Measurements from ENCODE around the gene FMN1. TPM values are rescaled to one million over a fixed set of nuclear protein-coding genes. Genes with fewer than 3 reads are reported as not detected.

FMN1 gene
- polyA plus RNA-seq, 1 donor from 2014 or later = 0.40 TPM

DNA sequence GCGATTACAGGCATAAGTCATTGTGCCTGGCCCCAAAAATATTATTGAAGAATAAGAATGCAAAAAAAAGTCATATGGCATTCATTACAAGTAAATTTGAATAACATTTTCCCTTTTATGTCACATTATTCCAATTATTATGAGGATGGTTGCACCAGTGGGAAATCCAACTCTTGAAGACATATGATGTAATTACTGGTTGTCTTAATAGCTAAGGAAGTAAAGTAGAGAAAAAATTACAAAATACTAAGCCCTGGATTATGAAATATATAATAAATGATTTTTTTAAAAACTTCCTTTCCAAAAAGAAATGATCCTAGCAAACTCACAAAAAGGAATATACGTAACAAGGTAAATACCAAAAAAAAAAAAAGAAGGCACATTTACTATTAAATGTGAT is 98.9 kb downstream of the FMN1 start (continued):
- no peak for TF ChIP-seq POLR2AphosphoS5 (IDR thresholded peaks at IDR 0.05)

DNA sequence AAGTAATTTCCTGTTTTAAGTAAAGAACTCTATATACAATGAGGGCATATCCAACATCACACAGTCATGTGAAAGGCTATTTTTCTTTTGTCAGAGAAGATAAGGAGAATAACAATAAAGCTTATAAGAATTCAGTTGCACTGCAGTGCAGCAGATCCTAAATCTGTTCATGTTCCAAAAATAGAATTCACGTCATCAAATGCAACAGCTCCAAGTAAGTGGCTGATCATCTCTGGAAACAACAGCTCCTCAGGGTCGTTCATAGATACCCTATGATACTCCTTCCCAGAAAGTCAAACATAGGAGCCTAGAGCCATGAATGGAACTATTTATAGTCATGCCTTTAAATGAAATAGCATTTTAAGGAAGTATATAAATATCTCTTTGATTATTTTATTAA is 100.2 kb downstream of the FMN1 start:
- H3F3A ChIP-seq (ENCODE audit: insufficient read depth, low read length, poor library complexity, severe bottlenecking) = no peaks in the 10 kb centered on the region
- no peaks in the 10 kb centered on the region for H3K79me2 ChIP-seq (replicated peaks; ENCODE audit: insufficient read depth, low read length)
- no peak for TF ChIP-seq SMC3 (conservative IDR thresholded peaks at IDR 0.05; ENCODE audit: poor library complexity)
- peak; percentile 24 for TF ChIP-seq POLR2AphosphoS5 (IDR thresholded peaks at IDR 0.05)
- TF ChIP-seq, protein P1, sequence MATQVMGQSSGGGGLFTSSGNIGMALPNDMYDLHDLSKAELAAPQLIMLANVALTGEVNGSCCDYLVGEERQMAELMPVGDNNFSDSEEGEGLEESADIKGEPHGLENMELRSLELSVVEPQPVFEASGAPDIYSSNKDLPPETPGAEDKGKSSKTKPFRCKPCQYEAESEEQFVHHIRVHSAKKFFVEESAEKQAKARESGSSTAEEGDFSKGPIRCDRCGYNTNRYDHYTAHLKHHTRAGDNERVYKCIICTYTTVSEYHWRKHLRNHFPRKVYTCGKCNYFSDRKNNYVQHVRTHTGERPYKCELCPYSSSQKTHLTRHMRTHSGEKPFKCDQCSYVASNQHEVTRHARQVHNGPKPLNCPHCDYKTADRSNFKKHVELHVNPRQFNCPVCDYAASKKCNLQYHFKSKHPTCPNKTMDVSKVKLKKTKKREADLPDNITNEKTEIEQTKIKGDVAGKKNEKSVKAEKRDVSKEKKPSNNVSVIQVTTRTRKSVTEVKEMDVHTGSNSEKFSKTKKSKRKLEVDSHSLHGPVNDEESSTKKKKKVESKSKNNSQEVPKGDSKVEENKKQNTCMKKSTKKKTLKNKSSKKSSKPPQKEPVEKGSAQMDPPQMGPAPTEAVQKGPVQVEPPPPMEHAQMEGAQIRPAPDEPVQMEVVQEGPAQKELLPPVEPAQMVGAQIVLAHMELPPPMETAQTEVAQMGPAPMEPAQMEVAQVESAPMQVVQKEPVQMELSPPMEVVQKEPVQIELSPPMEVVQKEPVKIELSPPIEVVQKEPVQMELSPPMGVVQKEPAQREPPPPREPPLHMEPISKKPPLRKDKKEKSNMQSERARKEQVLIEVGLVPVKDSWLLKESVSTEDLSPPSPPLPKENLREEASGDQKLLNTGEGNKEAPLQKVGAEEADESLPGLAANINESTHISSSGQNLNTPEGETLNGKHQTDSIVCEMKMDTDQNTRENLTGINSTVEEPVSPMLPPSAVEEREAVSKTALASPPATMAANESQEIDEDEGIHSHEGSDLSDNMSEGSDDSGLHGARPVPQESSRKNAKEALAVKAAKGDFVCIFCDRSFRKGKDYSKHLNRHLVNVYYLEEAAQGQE (IDR thresholded peaks at IDR 0.05; ENCODE audit: borderline replicate concordance) = no peak
- TF ChIP-seq MXI1 (conservative IDR thresholded peaks at IDR 0.05; ENCODE audit: poor library complexity, severe bottlenecking) = no peak
- no peak for TF ChIP-seq EZH2 (IDR thresholded peaks at IDR 0.05; ENCODE audit: borderline replicate concordance, insufficient read depth, low read length, poor library complexity, severe bottlenecking)
- no peak for TF ChIP-seq TAF1 (IDR thresholded peaks at IDR 0.05; ENCODE audit: low read depth)
- no peak for TF ChIP-seq EP300 (conservative IDR thresholded peaks at IDR 0.05; ENCODE audit: poor library complexity, severe bottlenecking)
- TF ChIP-seq, protein P2, sequence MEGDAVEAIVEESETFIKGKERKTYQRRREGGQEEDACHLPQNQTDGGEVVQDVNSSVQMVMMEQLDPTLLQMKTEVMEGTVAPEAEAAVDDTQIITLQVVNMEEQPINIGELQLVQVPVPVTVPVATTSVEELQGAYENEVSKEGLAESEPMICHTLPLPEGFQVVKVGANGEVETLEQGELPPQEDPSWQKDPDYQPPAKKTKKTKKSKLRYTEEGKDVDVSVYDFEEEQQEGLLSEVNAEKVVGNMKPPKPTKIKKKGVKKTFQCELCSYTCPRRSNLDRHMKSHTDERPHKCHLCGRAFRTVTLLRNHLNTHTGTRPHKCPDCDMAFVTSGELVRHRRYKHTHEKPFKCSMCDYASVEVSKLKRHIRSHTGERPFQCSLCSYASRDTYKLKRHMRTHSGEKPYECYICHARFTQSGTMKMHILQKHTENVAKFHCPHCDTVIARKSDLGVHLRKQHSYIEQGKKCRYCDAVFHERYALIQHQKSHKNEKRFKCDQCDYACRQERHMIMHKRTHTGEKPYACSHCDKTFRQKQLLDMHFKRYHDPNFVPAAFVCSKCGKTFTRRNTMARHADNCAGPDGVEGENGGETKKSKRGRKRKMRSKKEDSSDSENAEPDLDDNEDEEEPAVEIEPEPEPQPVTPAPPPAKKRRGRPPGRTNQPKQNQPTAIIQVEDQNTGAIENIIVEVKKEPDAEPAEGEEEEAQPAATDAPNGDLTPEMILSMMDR (IDR thresholded peaks at IDR 0.05; ENCODE audit: poor library complexity, severe bottlenecking) = no peak
- H3K4me2 ChIP-seq (ENCODE audit: low read length) = no peak overlapping the region
- H3K27ac ChIP-seq (ENCODE audit: low read length) = no peak overlapping the region
- H3K27me3 ChIP-seq (ENCODE audit: insufficient read depth, low read depth, low read length) = no peaks in the 10 kb centered on the region
- H3K36me3 ChIP-seq (ENCODE audit: insufficient read depth, low read length) = no peaks in the 10 kb centered on the region
- no peak overlapping the region for H3K4me3 ChIP-seq (ENCODE audit: low read length)
- H3K9me2 ChIP-seq (ENCODE audit: insufficient read depth, low read length) = no peaks in the 10 kb centered on the region
- no peaks in the 10 kb centered on the region for H4K20me1 ChIP-seq (ENCODE audit: insufficient read depth)
- H3K9ac ChIP-seq (ENCODE audit: low read length) = no peak overlapping the region
- H3K9me3 ChIP-seq (ENCODE audit: low read length) = no peaks in the 10 kb centered on the region
- no peak overlapping the region for H2AFZ ChIP-seq (ENCODE audit: low read depth, low read length)

DNA sequence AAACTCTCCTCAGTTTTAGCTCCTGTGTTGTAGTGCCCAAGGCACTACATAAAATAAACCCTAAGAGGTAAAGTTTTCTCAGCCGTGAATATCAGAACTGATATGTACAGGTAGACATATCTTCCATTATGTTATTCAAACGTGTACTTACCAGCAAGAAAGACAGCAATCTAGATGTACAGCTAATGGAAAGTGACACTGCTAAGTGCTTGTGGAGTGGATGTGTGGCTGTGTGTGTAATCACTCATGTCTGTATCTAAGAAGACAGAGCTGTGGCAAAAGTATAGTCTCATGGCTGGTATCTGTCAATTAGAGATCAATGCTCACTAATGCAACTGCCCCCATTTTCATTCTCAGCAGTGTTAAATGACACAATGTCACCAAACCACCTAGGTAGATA is 101.3 kb downstream of the FMN1 start:
- Histone ChIP-seq H2AFZ (ENCODE audit: low read depth, low read length) (no peak overlapping the region), H3K27ac (ENCODE audit: low read length) (peak overlapping the region; percentile 51), H3K9me2 (ENCODE audit: insufficient read depth, low read length) (no peaks in the 10 kb centered on the region), H4K20me1 (ENCODE audit: insufficient read depth) (no peaks in the 10 kb centered on the region), H3K79me2 (replicated peaks; ENCODE audit: insufficient read depth, low read length) (no peaks in the 10 kb centered on the region), H3K36me3 (ENCODE audit: insufficient read depth, low read length) (no peaks in the 10 kb centered on the region), H3K4me2 (ENCODE audit: low read length) (no peak overlapping the region), H3K4me3 (ENCODE audit: low read length) (no peak overlapping the region), H3K27me3 (ENCODE audit: insufficient read depth, low read depth, low read length) (no peaks in the 10 kb centered on the region), H3K9ac (ENCODE audit: low read length) (no peak overlapping the region), H3F3A (ENCODE audit: insufficient read depth, low read length, poor library complexity, severe bottlenecking) (no peaks in the 10 kb centered on the region), H3K9me3 (ENCODE audit: low read length) (no peaks in the 10 kb centered on the region)
- TF ChIP-seq, protein P2 (IDR thresholded peaks at IDR 0.05; ENCODE audit: poor library complexity, severe bottlenecking) = no peak
- TF ChIP-seq EZH2 (IDR thresholded peaks at IDR 0.05; ENCODE audit: borderline replicate concordance, insufficient read depth, low read length, poor library complexity, severe bottlenecking) (no peak), EP300 (conservative IDR thresholded peaks at IDR 0.05; ENCODE audit: poor library complexity, severe bottlenecking) (peak; percentile 82), TAF1 (IDR thresholded peaks at IDR 0.05; ENCODE audit: low read depth) (no peak), MXI1 (conservative IDR thresholded peaks at IDR 0.05; ENCODE audit: poor library complexity, severe bottlenecking) (no peak), POLR2AphosphoS5 (IDR thresholded peaks at IDR 0.05) (peak; percentile 95), RAD21 (conservative IDR thresholded peaks at IDR 0.05) (peak; percentile 14)
- TF ChIP-seq, protein P1 (IDR thresholded peaks at IDR 0.05; ENCODE audit: borderline replicate concordance) = no peak
